GM06990 (cell line): ENCODE data around the gene PHLDB2.

ENCODE experiments used
- DNase-seq: peaks from one replicate; pipeline ENCODE4 v3.0.0-alpha.2; 2011; ENCODE audit not compliant: insufficient read length; ENCODE audit errors: extremely low read depth
- H3K27me3 ChIP-seq: replicated peaks from 2 replicates; pipeline ENCODE4 v1.6.0; 2011; ENCODE audit warnings: low read length; ENCODE audit not compliant: control insufficient read depth, insufficient read depth
- H3K36me3 ChIP-seq: 2 replicates; pipeline ENCODE4 v1.5.1; 2011; ENCODE audit warnings: low read length; ENCODE audit not compliant: control insufficient read depth, insufficient read depth
- H3K4me3 ChIP-seq: replicated peaks from 2 replicates; pipeline ENCODE4 v1.5.1; 2011; ENCODE audit warnings: low read depth, mild to moderate bottlenecking, control low read depth, low read length
- TF ChIP-seq, protein P1 (sequence below): IDR thresholded peaks from 2 replicates; pipeline ENCODE4 v1.5.1; 2011; ENCODE audit warnings: low read length, control low read depth, mild to moderate bottlenecking, inconsistent platforms; ENCODE audit not compliant: insufficient read depth, poor library complexity, severe bottlenecking

Gene PHLDB2

DNA sequence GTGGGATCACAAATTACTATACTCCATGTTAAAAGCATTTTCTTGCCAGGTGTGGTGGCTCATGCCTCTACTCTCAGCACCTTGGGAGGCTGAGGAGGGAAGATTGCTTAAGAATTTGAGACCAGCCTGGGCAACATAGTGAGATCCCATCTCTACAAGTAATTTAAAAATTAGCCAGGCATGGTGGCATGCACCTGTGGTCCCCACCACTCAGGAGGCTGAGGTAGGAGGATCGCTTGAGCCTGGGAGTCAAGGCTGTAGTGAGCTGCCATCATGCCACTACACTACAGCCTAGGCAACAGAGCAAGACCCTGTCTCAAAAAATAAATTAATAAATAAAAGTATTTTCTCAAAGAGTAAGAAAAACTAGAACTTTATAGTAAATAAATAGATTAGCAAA is 96.8 kb downstream of the PHLDB2 start:
- TF ChIP-seq, protein P1, sequence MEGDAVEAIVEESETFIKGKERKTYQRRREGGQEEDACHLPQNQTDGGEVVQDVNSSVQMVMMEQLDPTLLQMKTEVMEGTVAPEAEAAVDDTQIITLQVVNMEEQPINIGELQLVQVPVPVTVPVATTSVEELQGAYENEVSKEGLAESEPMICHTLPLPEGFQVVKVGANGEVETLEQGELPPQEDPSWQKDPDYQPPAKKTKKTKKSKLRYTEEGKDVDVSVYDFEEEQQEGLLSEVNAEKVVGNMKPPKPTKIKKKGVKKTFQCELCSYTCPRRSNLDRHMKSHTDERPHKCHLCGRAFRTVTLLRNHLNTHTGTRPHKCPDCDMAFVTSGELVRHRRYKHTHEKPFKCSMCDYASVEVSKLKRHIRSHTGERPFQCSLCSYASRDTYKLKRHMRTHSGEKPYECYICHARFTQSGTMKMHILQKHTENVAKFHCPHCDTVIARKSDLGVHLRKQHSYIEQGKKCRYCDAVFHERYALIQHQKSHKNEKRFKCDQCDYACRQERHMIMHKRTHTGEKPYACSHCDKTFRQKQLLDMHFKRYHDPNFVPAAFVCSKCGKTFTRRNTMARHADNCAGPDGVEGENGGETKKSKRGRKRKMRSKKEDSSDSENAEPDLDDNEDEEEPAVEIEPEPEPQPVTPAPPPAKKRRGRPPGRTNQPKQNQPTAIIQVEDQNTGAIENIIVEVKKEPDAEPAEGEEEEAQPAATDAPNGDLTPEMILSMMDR, result no peak

GRCh38 chr3:111956449-111956848 is 97.4 kb downstream of the PHLDB2 start:
- Histone ChIP-seq H3K36me3 (no peaks in the 10 kb centered on the region), H3K27me3 (no peaks in the 10 kb centered on the region), H3K4me3 (no peak overlapping the region)
- DNase-seq, result no peak
- TF ChIP-seq, protein P1, result no peak

More for the DNA sequence above, 96.8 kb downstream of the PHLDB2 start:
- H3K27me3 ChIP-seq, result no peaks in the 10 kb centered on the region
- no peak for DNase-seq
- H3K4me3 ChIP-seq, result no peak overlapping the region
- no peaks in the 10 kb centered on the region for H3K36me3 ChIP-seq

DNA sequence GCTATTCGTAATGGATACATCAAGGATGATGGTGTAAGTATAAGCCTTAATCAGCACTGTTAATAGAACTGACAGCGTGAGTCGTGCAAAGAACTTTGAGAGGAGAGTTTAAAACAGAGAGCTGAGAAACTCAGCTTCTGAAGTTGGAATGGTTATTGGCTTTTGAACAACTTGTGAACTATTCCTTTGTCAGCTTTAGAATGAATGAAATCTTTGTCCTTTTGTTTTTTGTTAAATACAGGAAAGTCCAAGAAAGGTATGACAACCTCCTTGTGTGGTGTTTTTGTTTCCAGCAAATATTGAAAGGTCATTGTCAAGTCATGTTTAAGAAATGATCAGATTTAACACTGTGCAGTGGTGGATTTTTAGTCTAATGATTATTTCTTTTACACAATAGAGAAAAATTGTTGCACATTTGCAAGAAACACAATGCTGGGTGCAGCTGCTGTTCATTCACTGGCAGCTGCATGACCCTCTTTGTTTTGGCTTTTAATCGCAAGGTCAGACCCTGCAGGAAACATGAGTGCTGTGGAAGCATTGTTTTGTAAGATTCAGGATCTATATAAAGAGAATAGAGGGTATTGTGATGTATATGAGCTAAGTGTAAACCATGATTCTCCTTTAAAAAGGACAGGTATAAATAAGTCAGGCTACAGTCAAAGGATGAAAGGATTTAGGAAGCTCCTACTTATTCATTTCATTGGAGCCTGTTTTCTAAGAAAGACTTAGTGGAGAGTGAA is 98.1 kb downstream of the PHLDB2 start:
- Histone ChIP-seq H3K27me3 (no peaks in the 10 kb centered on the region), H3K4me3 (no peak overlapping the region), H3K36me3 (no peaks in the 10 kb centered on the region)
- TF ChIP-seq, protein P1, result no peak
- DNase-seq, result no peak

- Histone ChIP-seq H3K27me3 (no peaks in the 10 kb centered on the region), H3K36me3 (no peaks in the 10 kb centered on the region), H3K4me3 (no peak overlapping the region)
- TF ChIP-seq, protein P1, result no peak
- no peak for DNase-seq
Measured at GRCh38 chr3:111961461-111962164, 102.5 kb downstream of the PHLDB2 start.

GRCh38 chr3:111963424-111963823 is 104.4 kb downstream of the PHLDB2 start:
- H3K27me3 ChIP-seq, result no peaks in the 10 kb centered on the region
- TF ChIP-seq, protein P1, result no peak
- no peak overlapping the region for H3K4me3 ChIP-seq
- DNase-seq, result no peak
- no peaks in the 10 kb centered on the region for H3K36me3 ChIP-seq

GRCh38 chr3:111965484-111965883 is 106.4 kb downstream of the PHLDB2 start:
- Histone ChIP-seq H3K4me3 (no peak overlapping the region), H3K27me3 (no peaks in the 10 kb centered on the region), H3K36me3 (no peaks in the 10 kb centered on the region)
- DNase-seq, result no peak
- TF ChIP-seq, protein P1, result no peak
